Measurements from ENCODE around the gene FBXW9.

- TF ChIP-seq ZNF274 (IDR thresholded peaks at IDR 0.05; ENCODE audit: low read length) (no peak), ZNF274 (tag by site-specific recombination; IDR thresholded peaks at IDR 0.05; ENCODE audit: borderline replicate concordance) (no peak), KLF8 (tag by site-specific recombination; IDR thresholded peaks at IDR 0.05) (no peak), YY1 (tag by site-specific recombination; IDR thresholded peaks at IDR 0.05) (no peak), GFI1B (tag by site-specific recombination; IDR thresholded peaks at IDR 0.05) (no peak), ZNF830 (tag by site-specific recombination; IDR thresholded peaks at IDR 0.05; ENCODE audit: low read depth) (no peak), ZNF335 (tag by site-specific recombination; conservative IDR thresholded peaks at IDR 0.05) (no peak)
- TF ChIP-seq, protein P1, sequence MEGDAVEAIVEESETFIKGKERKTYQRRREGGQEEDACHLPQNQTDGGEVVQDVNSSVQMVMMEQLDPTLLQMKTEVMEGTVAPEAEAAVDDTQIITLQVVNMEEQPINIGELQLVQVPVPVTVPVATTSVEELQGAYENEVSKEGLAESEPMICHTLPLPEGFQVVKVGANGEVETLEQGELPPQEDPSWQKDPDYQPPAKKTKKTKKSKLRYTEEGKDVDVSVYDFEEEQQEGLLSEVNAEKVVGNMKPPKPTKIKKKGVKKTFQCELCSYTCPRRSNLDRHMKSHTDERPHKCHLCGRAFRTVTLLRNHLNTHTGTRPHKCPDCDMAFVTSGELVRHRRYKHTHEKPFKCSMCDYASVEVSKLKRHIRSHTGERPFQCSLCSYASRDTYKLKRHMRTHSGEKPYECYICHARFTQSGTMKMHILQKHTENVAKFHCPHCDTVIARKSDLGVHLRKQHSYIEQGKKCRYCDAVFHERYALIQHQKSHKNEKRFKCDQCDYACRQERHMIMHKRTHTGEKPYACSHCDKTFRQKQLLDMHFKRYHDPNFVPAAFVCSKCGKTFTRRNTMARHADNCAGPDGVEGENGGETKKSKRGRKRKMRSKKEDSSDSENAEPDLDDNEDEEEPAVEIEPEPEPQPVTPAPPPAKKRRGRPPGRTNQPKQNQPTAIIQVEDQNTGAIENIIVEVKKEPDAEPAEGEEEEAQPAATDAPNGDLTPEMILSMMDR (tag by site-specific recombination; IDR thresholded peaks at IDR 0.05): no peak
These were observed 16.4 kb downstream of the FBXW9 start for GRCh38 chr19:12680034-12680433.
